Thymus (tissue), 11 donors: ENCODE measurements around the gene NHSL2. TPM values are rescaled to one million over a fixed set of nuclear protein-coding genes. Genes with fewer than 3 reads are reported as not detected.

Experiments
- DNase-seq, 9 donors: peaks; one replicate each; pipeline ENCODE4 v3.0.0-alpha.2; 2013; ENCODE audit warnings: low spot score in 9 of 9, low read depth in 6 of 9, missing footprints in 1 of 9
- H3K27ac ChIP-seq, 2 donors: one replicate each; pipeline ENCODE4 v1.5.1; 2013; ENCODE audit warnings: control low read depth in 1 of 2, low read depth in 1 of 2, low read length in 1 of 2, mild to moderate bottlenecking in 1 of 2, moderate library complexity in 1 of 2
- H3K27me3 ChIP-seq, 2 donors: one replicate each; pipeline ENCODE4 v1.5.1; 2013; ENCODE audit warnings: low read length in 1 of 2; ENCODE audit not compliant: control insufficient read depth in 2 of 2, insufficient read depth in 1 of 2
- H3K36me3 ChIP-seq, 2 donors: one replicate each; pipeline ENCODE4 v1.5.1; 2013; ENCODE audit warnings: low read length in 1 of 2, mild to moderate bottlenecking in 1 of 2, moderate library complexity in 1 of 2; ENCODE audit not compliant: control insufficient read depth in 2 of 2, insufficient read depth in 2 of 2
- H3K4me1 ChIP-seq, 2 donors: one replicate each; pipeline ENCODE4 v1.5.1; 2013; ENCODE audit warnings: low read length in 2 of 2; ENCODE audit not compliant: control insufficient read depth in 2 of 2, insufficient read depth in 2 of 2
- H3K4me3 ChIP-seq, 2 donors: one replicate each; pipeline ENCODE4 v1.5.1; 2013; ENCODE audit warnings: low read length in 2 of 2, control low read depth in 1 of 2, mild to moderate bottlenecking in 1 of 2
- H3K9me3 ChIP-seq, 2 donors: one replicate each; pipeline ENCODE4 v1.5.1; 2013; ENCODE audit warnings: low read length in 1 of 2, mild to moderate bottlenecking in 1 of 2; ENCODE audit not compliant: control insufficient read depth in 2 of 2, insufficient read depth in 1 of 2
- WGBS: extraction: QIAGEN DNeasy Blood & Tissue Kit; methylation state at CpG from one replicate; pipeline ENCODE4 v1.1.7; 2013; 5-methylcytosine and 5-hydroxymethylcytosine counted together
- polyA plus RNA-seq: library from polyadenylated mRNA; stranded (reverse); fragments of 200-250 nt; gene quantifications from one replicate; pipeline ENCODE4 v1.2.3, GENCODE V29; 2013
- total RNA-seq: library from RNA; stranded (reverse); fragments of 120-200 nt; gene quantifications from one replicate; pipeline ENCODE4 v1.2.4, GENCODE V29; 2013
- donor health status: healthy.

Gene NHSL2
- total and polyA plus RNA-seq, 2 donors, result 0.80 TPM

DNA sequence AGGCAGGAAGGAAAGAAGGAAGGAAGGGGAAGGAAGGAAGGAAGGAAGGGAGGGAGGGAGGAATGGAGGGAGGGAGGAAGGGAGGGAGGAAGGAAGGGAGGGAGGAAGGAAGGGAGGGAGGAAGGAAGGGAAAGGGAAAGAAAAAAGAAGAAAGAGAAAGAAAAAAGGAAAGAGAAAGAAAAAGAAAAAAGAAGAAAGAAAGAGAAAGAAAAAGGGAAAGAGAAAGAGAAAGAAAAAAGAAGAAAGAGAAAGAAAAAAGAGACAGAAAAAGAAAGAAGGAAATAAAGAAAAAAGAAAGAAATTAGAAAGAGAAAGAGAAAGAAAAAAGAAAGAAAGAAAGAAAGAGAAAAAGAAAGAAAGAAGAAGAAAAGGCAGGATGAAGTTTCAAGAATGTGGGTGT lies 15.0 kb upstream of the NHSL2 start:
- Histone ChIP-seq H3K9me3 (no peaks in the 10 kb centered on the region), H3K36me3 (no peaks in the 10 kb centered on the region), H3K27ac (no peak overlapping the region), H3K4me1 (no peaks in the 10 kb centered on the region), H3K4me3 (no peak overlapping the region), H3K27me3 (no peaks in the 10 kb centered on the region)
- DNase-seq, result no peak

DNA sequence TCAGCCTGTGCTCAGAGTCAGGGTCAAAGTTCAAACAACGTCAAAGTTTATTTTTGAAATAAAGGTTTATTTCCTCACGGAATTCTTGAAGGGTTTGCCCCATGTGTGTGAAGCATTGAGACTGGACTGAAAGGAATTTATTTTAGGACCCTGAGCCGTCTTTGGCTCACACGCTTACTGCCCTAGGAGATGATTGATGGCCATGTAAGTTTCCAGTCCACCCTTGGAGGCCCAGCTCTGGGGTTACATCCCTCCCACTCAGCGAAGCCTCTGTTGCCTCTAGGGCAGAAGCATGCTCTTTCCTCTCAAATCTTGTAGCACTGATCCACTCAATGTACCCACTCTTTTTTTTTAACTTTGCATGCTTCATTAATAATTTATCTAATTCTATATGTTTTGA lies 4.5 kb upstream of the NHSL2 start:
- H3K27me3 ChIP-seq, result peaks cover 4 to 23% of the 10 kb centered on the region in 2 donors
- 94% methylated on average over 5 of the region's 5 CpGs for WGBS
- no peak for DNase-seq

GRCh38 chrX:71908387-71908786 lies 2.3 kb upstream of the NHSL2 start:
- WGBS, result 93% methylated on average over 3 of the region's 3 CpGs
- Histone ChIP-seq H3K4me1 (no peaks in the 10 kb centered on the region), H3K9me3 (no peaks in the 10 kb centered on the region), H3K27ac (no peak overlapping the region), H3K4me3 (no peak overlapping the region), H3K27me3 (peaks cover 12 to 43% of the 10 kb centered on the region in 2 donors), H3K36me3 (no peaks in the 10 kb centered on the region)
- no peak for DNase-seq

More for the DNA sequence above, 4.5 kb upstream of the NHSL2 start:
- Histone ChIP-seq H3K9me3 (no peaks in the 10 kb centered on the region), H3K4me1 (no peaks in the 10 kb centered on the region), H3K4me3 (no peak overlapping the region), H3K36me3 (no peaks in the 10 kb centered on the region), H3K27ac (no peak overlapping the region)

DNA sequence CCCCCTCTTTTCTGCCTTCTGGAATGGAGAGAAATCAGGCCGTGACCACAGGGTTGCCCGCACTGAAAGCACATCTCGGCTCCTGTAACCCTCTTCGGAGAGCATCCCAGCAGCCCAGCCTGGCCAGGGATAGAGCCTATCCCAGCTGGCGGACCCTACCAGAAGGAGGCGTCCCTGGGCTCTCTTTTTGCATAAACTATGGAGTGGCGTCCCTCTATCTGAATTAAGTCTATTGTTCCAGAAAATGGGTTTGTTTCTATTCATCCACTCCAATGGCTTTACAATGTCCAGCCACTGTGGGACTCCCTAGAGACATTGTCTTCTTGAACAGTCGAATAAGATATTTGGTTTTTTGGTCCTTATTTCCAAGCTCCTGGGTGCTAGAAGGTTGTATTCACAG lies 689 bp upstream of the NHSL2 start:
- DNase-seq, result no peak
- H3K27me3 ChIP-seq, result peaks cover 12 to 53% of the 10 kb centered on the region in 2 donors
- WGBS, result 27% methylated on average over 8 of the region's 8 CpGs

DNA sequence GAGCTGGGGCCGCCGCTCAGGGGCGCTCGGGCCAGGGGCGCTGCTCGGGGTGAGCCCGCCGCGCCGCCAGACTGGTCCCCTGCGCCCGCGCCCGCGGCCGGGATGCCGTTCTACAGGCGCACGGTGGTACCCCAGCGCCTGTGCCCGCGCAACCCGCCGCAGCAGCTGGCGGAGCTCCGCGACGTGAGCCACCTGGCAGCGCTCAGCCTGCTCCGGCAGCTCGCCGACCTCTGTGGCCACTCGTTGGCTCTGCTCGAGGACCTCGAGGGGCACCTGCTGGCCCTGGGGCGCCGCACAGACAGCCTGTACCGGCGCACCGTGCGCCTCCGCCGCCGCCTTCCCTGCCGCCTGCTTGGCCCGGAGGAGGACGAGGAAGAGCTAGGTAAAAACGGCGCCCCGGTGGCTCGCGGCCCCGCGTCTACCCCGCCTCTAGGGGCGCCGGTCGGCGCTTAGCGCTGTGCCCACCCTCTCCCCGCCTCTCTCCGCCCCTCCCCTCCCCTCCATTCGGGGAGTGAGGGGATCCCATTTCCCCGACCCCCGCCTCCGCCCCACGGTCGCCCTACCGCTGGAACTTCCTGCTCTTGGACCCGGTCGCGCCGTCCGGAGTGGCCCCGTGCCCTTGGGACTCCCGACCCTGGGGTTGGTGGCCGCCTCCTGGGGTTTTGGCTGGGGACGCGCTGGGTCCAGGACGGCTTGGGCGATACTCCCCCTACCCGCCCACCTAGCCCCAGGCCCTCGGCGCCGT lies 513 bp downstream of the NHSL2 start:
- peak overlapping the region; percentile 8 to 41 for H3K4me3 ChIP-seq
- no peaks in the 10 kb centered on the region for H3K4me1 ChIP-seq
- peaks cover 12 to 53% of the 10 kb centered on the region in 2 donors for H3K27me3 ChIP-seq
- peak in 6 of 9 donors; percentile 12 to 55 (median 26) for DNase-seq
- H3K9me3 ChIP-seq, result no peaks in the 10 kb centered on the region
- H3K27ac ChIP-seq, result no peak overlapping the region
- no peaks in the 10 kb centered on the region for H3K36me3 ChIP-seq
- under 1% methylated on average over 80 of the region's 85 CpGs for WGBS

More for the DNA sequence above, 689 bp upstream of the NHSL2 start:
- no peaks in the 10 kb centered on the region for H3K36me3 ChIP-seq
- no peak overlapping the region for H3K27ac ChIP-seq
- no peak overlapping the region for H3K4me3 ChIP-seq
- no peaks in the 10 kb centered on the region for H3K9me3 ChIP-seq
- no peaks in the 10 kb centered on the region for H3K4me1 ChIP-seq

DNA sequence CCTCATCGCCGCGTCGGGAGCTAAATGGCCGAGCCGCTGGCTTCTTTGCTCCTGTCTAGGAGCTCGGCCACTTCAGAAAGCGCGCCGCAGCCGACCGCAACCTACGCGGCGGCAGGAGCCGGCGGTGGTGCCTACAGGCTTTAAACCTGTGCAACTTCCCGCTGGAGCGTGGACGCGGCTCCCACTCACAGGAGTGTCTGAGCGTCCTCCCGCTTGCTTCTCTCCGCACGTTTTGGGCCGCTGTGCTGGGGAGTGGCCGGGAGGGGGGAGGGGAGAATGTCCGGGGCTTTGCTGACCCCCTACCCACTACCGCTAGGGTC lies 1.0 kb downstream of the NHSL2 start:
- Histone ChIP-seq H3K36me3 (no peaks in the 10 kb centered on the region), H3K4me3 (peak overlapping the region; percentile 8 to 41), H3K4me1 (no peaks in the 10 kb centered on the region), H3K27ac (no peak overlapping the region), H3K9me3 (no peaks in the 10 kb centered on the region), H3K27me3 (peaks cover 12 to 53% of the 10 kb centered on the region in 2 donors)
- WGBS, result 5% methylated on average over 29 of the region's 29 CpGs
- no peak for DNase-seq

DNA sequence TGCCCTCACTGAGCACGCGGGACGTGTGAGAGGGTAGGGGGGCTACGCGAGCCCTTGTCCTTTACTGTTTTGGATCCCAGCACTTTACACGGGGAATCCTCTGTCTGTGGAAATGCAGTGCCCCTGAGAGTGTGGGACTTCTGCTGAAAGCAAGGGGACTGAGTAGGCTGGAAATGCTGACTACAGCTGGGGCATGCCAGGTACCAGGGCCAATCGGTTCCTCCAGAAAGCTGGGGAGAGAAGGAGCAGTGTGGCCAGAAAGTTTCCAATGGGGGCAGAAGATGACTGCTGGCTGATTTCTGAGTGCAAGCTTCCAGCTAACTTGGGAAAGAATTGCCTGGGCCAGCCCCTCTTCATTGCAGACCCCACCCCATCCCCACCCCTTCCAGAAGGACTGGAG lies 1.5 kb downstream of the NHSL2 start:
- Histone ChIP-seq H3K9me3 (no peaks in the 10 kb centered on the region), H3K27ac (no peak overlapping the region), H3K36me3 (no peaks in the 10 kb centered on the region), H3K4me3 (no peak overlapping the region), H3K4me1 (no peaks in the 10 kb centered on the region), H3K27me3 (peaks cover 12 to 53% of the 10 kb centered on the region in 2 donors)
- WGBS, result 56% methylated on average over 7 of the region's 7 CpGs
- DNase-seq, result no peak

DNA sequence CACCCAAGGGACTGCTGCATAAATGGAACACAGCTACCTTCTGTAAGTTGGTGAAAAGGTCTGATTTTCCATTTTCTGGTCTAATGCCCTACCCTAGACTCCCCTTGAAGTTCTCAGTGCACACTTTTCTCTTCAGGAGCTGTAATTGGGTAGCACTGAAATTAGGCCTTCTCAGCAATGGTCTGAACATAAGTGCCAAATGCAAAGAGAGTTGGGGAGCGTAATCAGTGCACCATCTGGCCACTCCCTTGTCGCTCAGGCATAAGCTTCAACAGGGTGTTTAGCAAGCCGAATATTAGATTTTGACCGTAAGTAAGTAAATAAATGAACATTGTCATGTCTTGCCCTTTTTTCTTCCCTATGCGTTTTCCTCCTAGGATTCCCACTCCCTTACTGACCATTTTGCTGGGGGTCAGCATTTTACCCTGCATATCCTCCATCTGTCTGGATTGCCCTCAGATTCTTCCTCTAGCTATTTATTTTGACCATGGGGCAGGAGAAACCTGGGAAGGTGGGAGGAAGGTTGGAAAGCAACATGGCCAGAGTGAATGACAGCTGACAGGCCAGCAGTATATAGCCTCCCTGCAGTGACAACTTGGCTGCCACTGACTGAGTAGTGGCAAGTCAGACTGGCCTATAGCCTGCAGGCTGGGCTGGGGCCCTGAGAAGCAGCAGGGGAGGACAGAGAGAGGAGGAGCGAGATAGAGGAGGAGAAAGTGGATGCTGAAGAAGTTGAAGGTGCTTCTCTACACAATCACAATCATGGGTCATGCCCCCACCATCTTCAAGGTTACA lies 2.7 kb downstream of the NHSL2 start:
- no peaks in the 10 kb centered on the region for H3K4me1 ChIP-seq
- H3K27ac ChIP-seq, result no peak overlapping the region
- WGBS, result 96% methylated on average over 6 of the region's 6 CpGs
- no peak for DNase-seq
- peaks cover 12 to 53% of the 10 kb centered on the region in 2 donors for H3K27me3 ChIP-seq
- no peaks in the 10 kb centered on the region for H3K36me3 ChIP-seq
- no peak overlapping the region for H3K4me3 ChIP-seq
- no peaks in the 10 kb centered on the region for H3K9me3 ChIP-seq

GRCh38 chrX:71917621-71918343 lies 7.1 kb downstream of the NHSL2 start:
- Histone ChIP-seq H3K9me3 (no peaks in the 10 kb centered on the region), H3K4me1 (no peaks in the 10 kb centered on the region), H3K27me3 (peaks cover 2 to 14% of the 10 kb centered on the region in 2 donors), H3K36me3 (no peaks in the 10 kb centered on the region), H3K27ac (no peak overlapping the region), H3K4me3 (no peak overlapping the region)
- WGBS, result 85% methylated on average over 9 of the region's 9 CpGs
- no peak for DNase-seq
